Chondrocyte (in vitro differentiated cells): ENCODE results near the gene TNPO1. TPM values are rescaled to one million over a fixed set of nuclear protein-coding genes. Genes with fewer than 3 reads are reported as not detected.
"Not testable (repeated sequence)": the region's sequence is repeated elsewhere in the genome, so short reads cannot be mapped to it uniquely, and the experiment has no call there.

ENCODE experiments used
- DNase-seq: peaks from one replicate; pipeline ENCODE4 v3.0.0; 2021; ENCODE audit warnings: mixed read lengths, low spot score
- H3K27ac Mint-ChIP-seq: one replicate; pipeline ENCODE4 v1.8.0; 2021; ENCODE audit warnings: mild to moderate bottlenecking, moderate library complexity, mixed read lengths; ENCODE audit not compliant: unreplicated experiment
- H3K27me3 Mint-ChIP-seq: 2 replicates; pipeline ENCODE4 v1.8.0; 2021; ENCODE audit warnings: low read depth, mixed read lengths
- H3K36me3 Mint-ChIP-seq: 2 replicates; pipeline ENCODE4 v1.8.0; 2021; ENCODE audit warnings: low read depth, mixed read lengths
- H3K4me1 Mint-ChIP-seq: 2 replicates; pipeline ENCODE4 v1.8.0; 2021; ENCODE audit warnings: low read depth, mild to moderate bottlenecking, mixed read lengths
- H3K4me3 Mint-ChIP-seq: one replicate; pipeline ENCODE4 v1.8.0; 2021; ENCODE audit warnings: mild to moderate bottlenecking, moderate library complexity, mixed read lengths; ENCODE audit not compliant: unreplicated experiment
- H3K9me3 Mint-ChIP-seq: 2 replicates; pipeline ENCODE4 v1.8.0; 2021; ENCODE audit warnings: low read depth, mixed read lengths
- total RNA-seq: library from RNA; stranded (reverse); gene quantifications from 3 replicates; pipeline ENCODE4 v1.2.1, GENCODE V29; 2021
- TF ChIP-seq, protein P1 (sequence below): fragments of 200-600 bp; sonication (generic); IDR thresholded peaks from 2 replicates; pipeline ENCODE4 v1.5.0; 2021; ENCODE audit warnings: antibody characterized with exemption, mild to moderate bottlenecking, moderate library complexity

Gene TNPO1
- total RNA-seq, 1 donor from 2014 or later: 132 TPM

- Mint-ChIP-seq H3K9me3 (no peaks in the 10 kb centered on the region), H3K4me1 (peaks cover 16% of the 10 kb centered on the region), H3K27ac (no peak overlapping the region), H3K4me3 (no peak overlapping the region), H3K27me3 (no peaks in the 10 kb centered on the region), H3K36me3 (peaks cover 11% of the 10 kb centered on the region)
- TF ChIP-seq, protein P1, sequence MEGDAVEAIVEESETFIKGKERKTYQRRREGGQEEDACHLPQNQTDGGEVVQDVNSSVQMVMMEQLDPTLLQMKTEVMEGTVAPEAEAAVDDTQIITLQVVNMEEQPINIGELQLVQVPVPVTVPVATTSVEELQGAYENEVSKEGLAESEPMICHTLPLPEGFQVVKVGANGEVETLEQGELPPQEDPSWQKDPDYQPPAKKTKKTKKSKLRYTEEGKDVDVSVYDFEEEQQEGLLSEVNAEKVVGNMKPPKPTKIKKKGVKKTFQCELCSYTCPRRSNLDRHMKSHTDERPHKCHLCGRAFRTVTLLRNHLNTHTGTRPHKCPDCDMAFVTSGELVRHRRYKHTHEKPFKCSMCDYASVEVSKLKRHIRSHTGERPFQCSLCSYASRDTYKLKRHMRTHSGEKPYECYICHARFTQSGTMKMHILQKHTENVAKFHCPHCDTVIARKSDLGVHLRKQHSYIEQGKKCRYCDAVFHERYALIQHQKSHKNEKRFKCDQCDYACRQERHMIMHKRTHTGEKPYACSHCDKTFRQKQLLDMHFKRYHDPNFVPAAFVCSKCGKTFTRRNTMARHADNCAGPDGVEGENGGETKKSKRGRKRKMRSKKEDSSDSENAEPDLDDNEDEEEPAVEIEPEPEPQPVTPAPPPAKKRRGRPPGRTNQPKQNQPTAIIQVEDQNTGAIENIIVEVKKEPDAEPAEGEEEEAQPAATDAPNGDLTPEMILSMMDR: no peak
- DNase-seq: no peak
These were observed 100.9 kb downstream of the TNPO1 start for GRCh38 chr5:72917371-72917776.

GRCh38 chr5:72920690-72921502 lies 104.4 kb downstream of the TNPO1 start:
- H3K4me3 Mint-ChIP-seq: no peak overlapping the region
- H3K27ac Mint-ChIP-seq: no peak overlapping the region
- TF ChIP-seq, protein P1: peak; percentile 81
- H3K36me3 Mint-ChIP-seq: peaks cover 9% of the 10 kb centered on the region
- H3K9me3 Mint-ChIP-seq: no peaks in the 10 kb centered on the region
- H3K4me1 Mint-ChIP-seq: peaks cover 16% of the 10 kb centered on the region
- no peaks in the 10 kb centered on the region for H3K27me3 Mint-ChIP-seq
- DNase-seq: no peak

- Mint-ChIP-seq H3K4me3 (no peak overlapping the region), H3K36me3 (peaks cover 11% of the 10 kb centered on the region), H3K27me3 (no peaks in the 10 kb centered on the region)
These were observed 105.4 kb downstream of the TNPO1 start for GRCh38 chr5:72921886-72922285.

DNA sequence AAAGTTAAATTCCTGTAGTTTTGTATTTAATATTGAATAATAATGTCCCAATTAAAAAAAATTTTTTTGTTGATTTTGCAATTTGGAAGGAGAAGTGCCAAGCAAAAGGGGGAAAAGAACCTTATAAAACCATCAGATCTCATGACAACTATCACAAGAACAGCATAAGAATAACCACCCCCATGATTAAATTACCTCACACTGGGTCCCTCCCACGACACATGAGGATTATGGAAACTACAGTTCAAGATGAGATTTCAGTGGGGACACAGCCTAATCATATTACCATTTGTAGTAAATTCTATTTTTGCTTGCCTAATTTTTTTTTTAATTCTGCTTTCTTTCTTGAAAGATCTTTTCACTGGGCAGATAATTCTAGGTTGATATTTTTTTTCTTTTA lies 106.0 kb downstream of the TNPO1 start:
- H3K4me3 Mint-ChIP-seq: no peak overlapping the region
- H3K9me3 Mint-ChIP-seq: no peaks in the 10 kb centered on the region
- H3K36me3 Mint-ChIP-seq: peaks cover 8% of the 10 kb centered on the region
- no peaks in the 10 kb centered on the region for H3K27me3 Mint-ChIP-seq
- TF ChIP-seq, protein P1: no peak
- H3K4me1 Mint-ChIP-seq: peaks cover 16% of the 10 kb centered on the region
- no peak overlapping the region for H3K27ac Mint-ChIP-seq
- DNase-seq: no peak

More at GRCh38 chr5:72921886-72922285, 105.4 kb downstream of the TNPO1 start:
- no peak for DNase-seq
- no peaks in the 10 kb centered on the region for H3K9me3 Mint-ChIP-seq
- peaks cover 16% of the 10 kb centered on the region for H3K4me1 Mint-ChIP-seq
- TF ChIP-seq, protein P1: no peak
- H3K27ac Mint-ChIP-seq: no peak overlapping the region

- peaks cover 6% of the 10 kb centered on the region for H3K36me3 Mint-ChIP-seq
- H3K4me1 Mint-ChIP-seq: peaks cover 8% of the 10 kb centered on the region
- no peak overlapping the region for H3K27ac Mint-ChIP-seq
- H3K9me3 Mint-ChIP-seq: no peaks in the 10 kb centered on the region
- TF ChIP-seq, protein P1: no peak
- DNase-seq: no peak
- no peak overlapping the region for H3K4me3 Mint-ChIP-seq
- H3K27me3 Mint-ChIP-seq: no peaks in the 10 kb centered on the region
These were observed 109.0 kb downstream of the TNPO1 start for GRCh38 chr5:72925336-72926010.

DNA sequence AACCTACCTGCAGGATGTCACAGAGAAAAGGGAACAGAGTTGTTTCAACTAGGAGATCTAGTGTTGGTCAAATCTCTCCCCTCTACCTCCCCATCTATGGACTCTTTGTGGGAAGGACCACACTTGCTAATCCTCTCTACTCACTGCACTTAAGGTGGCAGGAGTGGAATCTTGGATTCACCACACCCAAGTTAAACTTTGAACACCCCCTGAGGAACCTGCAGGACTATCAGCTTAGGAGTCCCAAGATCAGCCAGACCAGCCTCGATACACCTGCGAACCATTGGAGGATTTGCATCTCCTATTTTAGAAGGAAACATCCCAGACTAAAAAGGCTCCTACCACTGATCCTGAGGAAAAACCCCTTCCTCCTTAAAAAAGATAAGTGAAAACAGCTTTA lies 116.2 kb downstream of the TNPO1 start:
- not testable (repeated sequence) for H3K4me1 Mint-ChIP-seq, DNase-seq, H3K4me3 Mint-ChIP-seq, H3K36me3 Mint-ChIP-seq, H3K27me3 Mint-ChIP-seq, H3K9me3 Mint-ChIP-seq, H3K27ac Mint-ChIP-seq

GRCh38 chr5:72934953-72935725 lies 118.7 kb downstream of the TNPO1 start:
- H3K4me1 Mint-ChIP-seq, DNase-seq, H3K4me3 Mint-ChIP-seq, H3K27ac Mint-ChIP-seq, H3K36me3 Mint-ChIP-seq, H3K9me3 Mint-ChIP-seq, H3K27me3 Mint-ChIP-seq: not testable (repeated sequence)
